GM10248 (cell line): Measurements from ENCODE around the gene TMEM248.

ENCODE experiments used
- CTCF ChIA-PET: fragments of 300-600 bp; sonication (Branson Sonifier 250); formaldehyde crosslinking; extraction: SDS; loops from one replicate; lab custom pipeline; 2021; ENCODE audit warnings: antibody characterized with exemption; lab: Yijun Ruan, JAX
- POLR2A ChIA-PET: fragments of 350-650 bp; sonication (Branson Sonifier 250); formaldehyde crosslinking; extraction: SDS; loops from one replicate; lab custom pipeline; 2020; ENCODE audit warnings: antibody characterized with exemption; lab: Yijun Ruan, JAX
- DNase-seq: peaks from one replicate; pipeline ENCODE4 v3.0.0; 2012; ENCODE audit errors: extremely low spot score
- TF ChIP-seq, protein P1 (sequence below): IDR thresholded peaks from 2 replicates; pipeline ENCODE4 v1.5.1; 2012; ENCODE audit warnings: mild to moderate bottlenecking, low read depth; ENCODE audit errors: extremely low read depth, missing control alignments, control extremely low read depth

Gene TMEM248

DNA sequence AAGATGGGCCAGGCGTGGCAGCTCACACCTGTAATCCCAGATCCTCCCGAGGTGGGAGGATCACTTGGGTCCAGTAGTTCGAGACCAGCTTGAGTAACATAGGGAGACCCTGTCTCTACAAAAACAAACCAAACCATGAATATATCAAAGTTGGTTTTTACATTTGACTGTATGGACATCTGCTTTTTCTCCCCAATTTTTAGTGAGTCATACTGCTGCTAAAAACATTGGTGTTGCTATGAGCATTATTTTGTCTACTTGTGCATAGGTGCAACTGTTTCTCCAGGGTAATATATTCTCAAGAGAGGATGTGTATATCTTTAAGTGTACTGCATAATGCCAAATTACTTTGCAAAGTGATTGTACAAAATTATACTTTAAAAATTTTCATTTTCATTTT, 769 bp upstream of the TMEM248 start:
- ChIA-PET CTCF (interaction anchor here (1.4 to 2.5 kb wide), 4 partner anchors 11 to 20 kb away, joined by 3 to 8 read pairs (median 3); no protein-coding TSS in a partner anchor), POLR2A (interaction anchor here (0.6 kb wide), 1 partner anchor 41 kb away, joined by 4 read pairs; no protein-coding TSS in a partner anchor)
- no peak for DNase-seq
- TF ChIP-seq, protein P1, sequence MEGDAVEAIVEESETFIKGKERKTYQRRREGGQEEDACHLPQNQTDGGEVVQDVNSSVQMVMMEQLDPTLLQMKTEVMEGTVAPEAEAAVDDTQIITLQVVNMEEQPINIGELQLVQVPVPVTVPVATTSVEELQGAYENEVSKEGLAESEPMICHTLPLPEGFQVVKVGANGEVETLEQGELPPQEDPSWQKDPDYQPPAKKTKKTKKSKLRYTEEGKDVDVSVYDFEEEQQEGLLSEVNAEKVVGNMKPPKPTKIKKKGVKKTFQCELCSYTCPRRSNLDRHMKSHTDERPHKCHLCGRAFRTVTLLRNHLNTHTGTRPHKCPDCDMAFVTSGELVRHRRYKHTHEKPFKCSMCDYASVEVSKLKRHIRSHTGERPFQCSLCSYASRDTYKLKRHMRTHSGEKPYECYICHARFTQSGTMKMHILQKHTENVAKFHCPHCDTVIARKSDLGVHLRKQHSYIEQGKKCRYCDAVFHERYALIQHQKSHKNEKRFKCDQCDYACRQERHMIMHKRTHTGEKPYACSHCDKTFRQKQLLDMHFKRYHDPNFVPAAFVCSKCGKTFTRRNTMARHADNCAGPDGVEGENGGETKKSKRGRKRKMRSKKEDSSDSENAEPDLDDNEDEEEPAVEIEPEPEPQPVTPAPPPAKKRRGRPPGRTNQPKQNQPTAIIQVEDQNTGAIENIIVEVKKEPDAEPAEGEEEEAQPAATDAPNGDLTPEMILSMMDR = no peak

DNA sequence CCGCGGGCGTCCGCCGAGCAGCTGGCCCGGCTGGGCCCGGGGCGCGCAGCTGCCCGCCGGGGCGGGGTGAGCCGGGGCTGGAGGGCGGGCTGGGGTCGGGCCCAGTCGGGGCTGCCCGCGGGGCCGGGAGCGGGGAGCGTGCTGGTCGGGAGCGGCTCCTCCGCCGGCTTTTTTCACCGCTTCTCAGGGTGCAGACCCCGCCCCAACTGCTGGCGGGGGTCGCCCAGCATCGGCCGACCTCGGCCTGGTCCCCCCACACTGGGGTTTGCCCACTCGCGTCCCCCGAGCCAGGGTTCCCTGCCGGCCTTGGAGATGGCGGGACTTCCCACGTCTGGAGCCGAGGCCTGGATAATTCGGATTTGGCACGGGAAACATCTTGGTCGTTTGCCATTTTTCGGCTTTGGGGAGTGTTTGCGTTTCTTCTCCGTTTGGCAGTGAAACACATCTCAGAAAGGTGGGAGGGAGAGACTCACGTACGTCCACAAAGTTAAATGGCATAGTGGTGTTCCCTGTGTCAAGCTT, 432 bp downstream of the TMEM248 start:
- TF ChIP-seq, protein P1 = no peak
- peak; percentile 35 for DNase-seq
- ChIA-PET CTCF (interaction anchor here (0.9 to 2.5 kb wide), 4 partner anchors 10 to 364 kb away, joined by 3 to 8 read pairs (median 4); no protein-coding TSS in a partner anchor), POLR2A (no interaction called here)

DNA sequence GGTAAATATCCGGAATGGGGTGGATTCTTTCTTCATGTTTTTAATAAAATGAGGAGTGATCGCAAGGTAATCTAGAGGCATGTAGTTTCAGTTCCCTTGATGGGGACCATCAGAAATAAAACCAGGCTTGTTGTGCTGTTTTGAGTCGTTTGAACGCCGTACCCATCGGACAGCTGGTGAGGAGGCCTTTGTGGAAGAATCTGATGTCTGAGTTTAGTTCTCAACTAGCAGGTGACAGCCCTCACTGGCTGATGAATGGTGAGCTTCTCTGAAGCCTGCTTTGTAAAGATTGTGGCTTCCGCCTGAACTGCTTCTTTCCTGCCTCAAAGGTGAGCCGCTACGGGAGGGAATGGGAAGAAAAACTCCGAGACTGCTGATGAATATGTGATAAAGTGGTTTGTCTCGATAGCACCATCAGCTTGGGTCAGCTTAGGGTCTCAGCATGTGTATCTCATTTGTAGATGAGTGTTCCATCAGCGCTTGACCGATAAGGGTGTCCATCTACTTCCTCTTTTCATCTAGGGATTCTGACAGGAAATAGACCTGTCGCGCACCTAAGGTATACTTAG, 977 bp downstream of the TMEM248 start:
- ChIA-PET POLR2A (no interaction called here), CTCF (interaction anchor here (1.5 to 2.5 kb wide), 3 partner anchors 10 to 365 kb away, joined by 3 to 8 read pairs (median 5); no protein-coding TSS in a partner anchor)
- peak; percentile 33 for DNase-seq
- TF ChIP-seq, protein P1 = no peak

DNA sequence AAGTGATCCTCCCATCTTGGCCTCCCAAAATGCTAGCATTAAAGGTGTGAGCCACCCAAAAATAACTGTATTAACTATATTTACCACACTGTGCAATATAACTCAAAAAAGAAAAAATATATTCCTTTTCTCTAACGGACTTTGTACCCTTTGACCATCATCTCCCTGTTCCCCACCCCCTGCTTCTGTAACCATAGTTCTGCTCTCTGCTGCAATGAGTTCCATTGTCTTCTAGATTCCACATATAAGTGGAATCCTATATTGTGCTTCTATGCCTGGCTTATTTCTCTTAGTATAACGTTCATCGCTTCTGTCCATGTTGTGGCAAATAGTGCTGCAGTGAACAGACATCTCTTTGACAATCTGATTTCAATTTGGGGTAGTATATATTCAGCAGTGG, 4.2 kb downstream of the TMEM248 start:
- ChIA-PET CTCF (no interaction called here), POLR2A (no interaction called here)
- TF ChIP-seq, protein P1 = no peak
- DNase-seq = no peak

DNA sequence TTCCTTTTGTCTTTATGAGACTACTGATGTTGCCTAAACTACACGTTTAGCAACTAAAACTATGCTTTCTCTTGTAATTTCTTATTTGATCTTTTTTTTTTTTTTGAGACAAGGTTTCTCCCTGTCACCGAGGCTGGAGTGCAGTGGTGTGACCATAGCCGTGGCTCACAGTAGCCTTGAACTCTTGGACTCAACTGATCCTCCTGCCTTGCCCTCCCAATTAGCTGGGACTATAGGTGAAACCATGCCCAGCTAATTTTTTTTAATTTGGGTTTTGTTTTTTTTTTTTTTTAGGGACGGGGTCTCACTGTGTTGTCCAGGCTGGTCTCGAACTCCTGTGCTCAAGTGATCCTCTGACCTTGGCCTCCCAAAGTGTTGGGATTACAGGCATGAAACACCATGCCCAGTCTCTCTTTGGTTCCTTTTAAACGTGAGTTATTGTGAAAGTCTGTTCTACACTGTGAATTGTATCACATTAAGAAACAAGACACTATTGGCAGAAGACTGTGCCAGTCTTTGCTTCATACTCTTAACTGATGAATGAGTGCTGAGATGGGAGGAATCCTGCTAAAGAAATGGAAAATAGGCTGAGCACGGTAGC, 6.4 kb downstream of the TMEM248 start:
- TF ChIP-seq, protein P1 = no peak
- DNase-seq = no peak
- ChIA-PET POLR2A (interaction anchor here (0.6 kb wide), 1 partner anchor 69 kb away, joined by 4 read pairs; the partner anchor contains the start of gene TYW1), CTCF (interaction anchor here (1.4 to 1.5 kb wide), 2 partner anchors 9 to 13 kb away, joined by 3 to 4 read pairs; no protein-coding TSS in a partner anchor)

DNA sequence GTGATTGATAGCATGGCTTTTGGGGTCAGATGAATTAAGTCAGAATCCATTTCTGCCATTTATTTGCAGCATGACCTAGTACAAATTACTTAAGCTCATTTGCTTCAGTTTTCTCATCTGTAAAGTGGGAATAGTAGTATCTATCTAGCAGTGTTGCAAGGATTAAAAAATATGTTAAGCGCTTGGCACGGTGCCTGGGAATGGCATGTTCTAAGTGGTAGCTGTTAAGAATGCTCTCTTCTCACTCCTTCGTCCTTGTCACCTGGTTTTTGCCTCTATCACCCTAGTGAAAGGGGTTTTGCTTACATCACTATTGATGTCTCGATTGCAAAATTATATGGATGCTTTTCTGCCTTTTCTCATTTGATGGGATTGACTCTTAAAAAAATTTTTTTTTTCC, 7.4 kb downstream of the TMEM248 start:
- DNase-seq = no peak
- TF ChIP-seq, protein P1 = no peak
- POLR2A ChIA-PET = no interaction called here
- CTCF ChIA-PET = interaction anchor here (0.6 to 1.5 kb wide), 4 partner anchors 8 to 15 kb away, joined by 3 to 4 read pairs (median 3); no protein-coding TSS in a partner anchor
